PC-9 (cell line): ENCODE results near the gene PIK3R2. TPM values are rescaled to one million over a fixed set of nuclear protein-coding genes. Genes with fewer than 3 reads are reported as not detected.
A peak's percentile ranks its signal among the peaks of the same experiment; 100 is the strongest.
"Not testable (repeated sequence)": the region's sequence is repeated elsewhere in the genome, so short reads cannot be mapped to it uniquely, and the experiment has no call there.

ENCODE experiments used
- Bru-seq: library from RNA; stranded (reverse); fragments of 400-500 nt; gene quantifications from one replicate; lab custom pipeline; 2021; lab: Mats Ljungman, UMichigan
- BruChase-seq, 2 experiments: library from RNA; stranded (reverse); fragments of 400-500 nt; gene quantifications; one replicate each; lab custom pipeline; 2021; lab: Mats Ljungman, UMichigan
- BruUV-seq: library from RNA; stranded (reverse); fragments of 400-500 nt; replicated peaks from 2 replicates; lab custom pipeline; 2021; lab: Mats Ljungman, UMichigan
- CTCF ChIA-PET: fragments of 300-600 bp; sonication (Branson Sonifier 250); formaldehyde crosslinking; loops from one replicate; lab custom pipeline; 2022; ENCODE audit warnings: antibody characterized with exemption; lab: Charles Lee
- POLR2A ChIA-PET: fragments of 300-600 bp; sonication (Branson Sonifier 250); formaldehyde crosslinking; loops from one replicate; lab custom pipeline; 2022; ENCODE audit warnings: antibody characterized with exemption; ENCODE audit not compliant: unreplicated experiment; lab: Charles Lee
- DNase-seq, 2 experiments: peaks; one replicate each; pipeline versions ENCODE4 v3.0.0 to v3.0.0-alpha.2; 2015 to 2022; ENCODE audit warnings: mixed read lengths in 1 of 2
- H2AFZ ChIP-seq: fragments of 200-600 bp; sonication (generic); 2 replicates; pipeline ENCODE4 v1.8.1; 2017; ENCODE audit warnings: antibody characterized with exemption
- H3F3A ChIP-seq: fragments of 200-600 bp; sonication (generic); 2 replicates; pipeline ENCODE4 v1.8.1; 2017; ENCODE audit warnings: antibody characterized with exemption, mild to moderate bottlenecking, low read depth; ENCODE audit not compliant: insufficient read depth
- H3K27ac ChIP-seq: fragments of 200-600 bp; sonication (generic); 2 replicates; pipeline ENCODE4 v1.6.1; 2016; ENCODE audit warnings: mixed run types
- H3K27me3 ChIP-seq: fragments of 200-600 bp; sonication (generic); 2 replicates; pipeline ENCODE4 v1.6.1; 2016; ENCODE audit warnings: low read depth, mixed run types; ENCODE audit not compliant: insufficient read depth
- H3K36me3 ChIP-seq: fragments of 200-600 bp; sonication (generic); 2 replicates; pipeline ENCODE4 v1.6.1; 2016; ENCODE audit warnings: low read depth, mixed run types
- H3K4me1 ChIP-seq: fragments of 200-600 bp; sonication (generic); replicated peaks from 2 replicates; pipeline ENCODE4 v1.6.1; 2016; ENCODE audit warnings: mixed run types; ENCODE audit not compliant: insufficient read depth
- H3K4me2 ChIP-seq: fragments of 200-600 bp; sonication (generic); 2 replicates; pipeline ENCODE4 v1.6.1; 2017; ENCODE audit warnings: mixed run types
- H3K4me3 ChIP-seq: fragments of 200-600 bp; sonication (generic); 2 replicates; pipeline ENCODE4 v1.6.1; 2016; ENCODE audit warnings: mixed run types
- H3K79me2 ChIP-seq: fragments of 200-600 bp; sonication (generic); 2 replicates; pipeline ENCODE4 v1.6.1; 2017; ENCODE audit warnings: low read depth, mixed run types
- H3K9me2 ChIP-seq: fragments of 200-600 bp; sonication (generic); 2 replicates; pipeline ENCODE4 v1.8.1; 2017; ENCODE audit warnings: mild to moderate bottlenecking; ENCODE audit not compliant: insufficient read depth
- H3K9me3 ChIP-seq: fragments of 200-600 bp; sonication (generic); 2 replicates; pipeline ENCODE4 v1.8.1; 2016; ENCODE audit warnings: low read depth; ENCODE audit not compliant: insufficient read depth
- H4K20me1 ChIP-seq: fragments of 200-600 bp; sonication (generic); 2 replicates; pipeline ENCODE4 v1.8.1; 2017; ENCODE audit not compliant: insufficient read depth
- CTCF ChIP-seq: fragments of 200-600 bp; sonication (generic); conservative IDR thresholded peaks from 2 replicates; pipeline ENCODE4 v1.6.1; 2017; ENCODE audit warnings: mixed run types, antibody characterized with exemption, mild to moderate bottlenecking, moderate library complexity
- EZH2 ChIP-seq: fragments of 200-600 bp; sonication (generic); IDR thresholded peaks from 2 replicates; pipeline ENCODE4 v1.8.0; 2017; ENCODE audit warnings: antibody characterized with exemption, low read depth
- intact Hi-C: fragments of 100-400 bp; cut with micrococcal nuclease; formaldehyde crosslinking; loops from one replicate; pipeline ENCODE4 v1.10.0; 2022; ENCODE audit not compliant: unreplicated experiment
- long read RNA-seq: library from polyadenylated mRNA; stranded (forward); transcript quantifications from one replicate; pipeline ENCODE4 v2.0.0, GENCODE V29; 2022
- total RNA-seq: library from RNA; stranded (reverse); gene quantifications from 2 replicates; pipeline ENCODE4 v1.2.3, GENCODE V29; 2021

The PIK3R2 gene
- total RNA-seq = 58.3 and 61.8 TPM in 2 replicates
- percentile 64 among the genes with signal in this experiment for Bru-seq, nascent RNA
- percentile 69 among the genes with signal in this experiment for BruChase-seq, experiment 1, labeled RNA remaining after a 2-hour chase
- percentile 81 among the genes with signal in this experiment for BruChase-seq, experiment 2, labeled RNA remaining after a 6-hour chase
- long read RNA-seq, full-length matches to known transcripts = 98 of 122 reads
- long read RNA-seq, partial matches to known transcripts = 7 of 122 reads
- long read RNA-seq, other reads (novel, unspliced or antisense) = 17 of 122 reads

- intact Hi-C loops = loop anchor here (2.0 to 5.0 kb wide), 4 partner anchors 40 to 259 kb away; partner anchors contain the start of gene MPV17L2
- Histone ChIP-seq H3K27ac (peak within 1 kb of the TSS; percentile 91), H2AFZ (peak within 1 kb of the TSS; percentile 97), H3K4me2 (peak within 1 kb of the TSS; percentile 98), H3F3A (peaks cover 37% of the 10 kb centered on the region), H3K27me3 (no peaks in the 10 kb centered on the region), H3K4me3 (peak within 1 kb of the TSS; percentile 73), H3K79me2 (peaks cover 39% of the 10 kb centered on the region), H3K36me3 (no peaks in the 10 kb centered on the region), H4K20me1 (peaks cover 29% of the 10 kb centered on the region), H3K4me1 (peaks cover 15% of the 10 kb centered on the region), H3K9me3 (no peaks in the 10 kb centered on the region), H3K9me2 (no peaks in the 10 kb centered on the region)
- TF ChIP-seq CTCF (peak; percentile 13), EZH2 (no peak)
- peak; percentile 98 to 99 for DNase-seq
- CTCF ChIA-PET = no interaction called here
- POLR2A ChIA-PET = no interaction called here
- no TSS peak for BruUV-seq
Measured at GRCh38 chr19:18152817-18153555, at the start of gene PIK3R2. TSS of gene PIK3R2 (plus strand) at chr19:18153163. CDS start at chr19:18155880, 2,717 bp downstream.

- ChIA-PET POLR2A (no interaction called here), CTCF (interaction anchor here (1.0 kb wide), 1 partner anchor 100 kb away, joined by 3 read pairs; no protein-coding TSS in a partner anchor)
- H4K20me1 ChIP-seq = no peaks in the 10 kb centered on the region
- TF ChIP-seq CTCF (no peak), EZH2 (no peak)
- H3K4me2 ChIP-seq = peak overlapping the region; percentile 94
- no peaks in the 10 kb centered on the region for H3K36me3 ChIP-seq
- no peaks in the 10 kb centered on the region for H3K9me3 ChIP-seq
- peak overlapping the region; percentile 61 for H3K4me3 ChIP-seq
- H3F3A ChIP-seq = peaks cover 50% of the 10 kb centered on the region
- no peaks in the 10 kb centered on the region for H3K79me2 ChIP-seq
- no TSS peak for BruUV-seq
- H2AFZ ChIP-seq = peak overlapping the region; percentile 79
- H3K9me2 ChIP-seq = no peaks in the 10 kb centered on the region
- H3K27ac ChIP-seq = peak overlapping the region; percentile 65
- no peaks in the 10 kb centered on the region for H3K27me3 ChIP-seq
- DNase-seq = peak in 1 of 2 experiments; percentile 49
- H3K4me1 ChIP-seq = peaks cover 18% of the 10 kb centered on the region
- intact Hi-C loops = no loop called here
Measured at GRCh38 chr19:18104793-18105131, 48.2 kb upstream of the PIK3R2 start.

GRCh38 chr19:18105259-18105658, 47.7 kb upstream of the PIK3R2 start:
- Histone ChIP-seq H3F3A (peaks cover 45% of the 10 kb centered on the region), H3K4me1 (peaks cover 18% of the 10 kb centered on the region), H3K4me2 (peak overlapping the region; percentile 94; the same call in 1 of the 2 replicates)
- H3K4me3 ChIP-seq, intact Hi-C loops, DNase-seq, H3K9me3 ChIP-seq, BruUV-seq, H3K36me3 ChIP-seq, H2AFZ ChIP-seq, POLR2A ChIA-PET, H3K79me2 ChIP-seq, H3K27ac ChIP-seq, H3K9me2 ChIP-seq, H4K20me1 ChIP-seq, H3K27me3 ChIP-seq: not testable (repeated sequence)
- CTCF ChIA-PET = interaction anchor here (1.0 kb wide), 1 partner anchor 100 kb away, joined by 3 read pairs; no protein-coding TSS in a partner anchor
